WTC11 (cell line): Measurements from ENCODE around the gene GRAMD4.

ENCODE experiments used
- ATF2 ChIP-seq: sonication (generic); formaldehyde crosslinking; IDR thresholded peaks from 2 replicates; pipeline ENCODE4 v1.8.1; 2022; ENCODE audit warnings: low read depth, missing genetic modification reagents, borderline replicate concordance
- CTCF ChIP-seq: fragments of 200-600 bp; IDR thresholded peaks from 2 replicates; pipeline ENCODE4 v1.8.0; 2022; ENCODE audit warnings: antibody characterized with exemption
- E2F5 ChIP-seq: sonication (generic); formaldehyde crosslinking; IDR thresholded peaks from 2 replicates; pipeline ENCODE4 v1.8.1; 2022; ENCODE audit warnings: mild to moderate bottlenecking, moderate library complexity, missing genetic modification reagents
- JUN ChIP-seq: sonication (generic); formaldehyde crosslinking; IDR thresholded peaks from 2 replicates; pipeline ENCODE4 v1.8.0; 2023; ENCODE audit warnings: mild to moderate bottlenecking, missing genetic modification reagents

GRCh38 chr22:46714550-46714949 is 94.4 kb downstream of the GRAMD4 start:
- no peak for TF ChIP-seq JUN (CRISPR knock-in tag)
- no peak for TF ChIP-seq CTCF
- TF ChIP-seq ATF2 = no peak
- no peak for TF ChIP-seq E2F5
